HG03097 (cell line): ENCODE measurements around the gene PHYHIPL.

Experiments
- ATAC-seq: cut with Tn5 transposase; IDR thresholded peaks from one replicate; pipeline ENCODE4 v1.9.1; 2021; ENCODE audit not compliant: unreplicated experiment, low FRiP score

Gene PHYHIPL

GRCh38 chr10:59176241-59177030, at the start of gene PHYHIPL:
Gene PHYHIPL, plus strand, starts transcription at chr10:59176643. Its CDS starts 211 bp downstream, at chr10:59176854.
- no peak for ATAC-seq

- ATAC-seq = no peak
Observed at GRCh38 chr10:59126991-59127390, 49.5 kb upstream of the PHYHIPL start.

DNA sequence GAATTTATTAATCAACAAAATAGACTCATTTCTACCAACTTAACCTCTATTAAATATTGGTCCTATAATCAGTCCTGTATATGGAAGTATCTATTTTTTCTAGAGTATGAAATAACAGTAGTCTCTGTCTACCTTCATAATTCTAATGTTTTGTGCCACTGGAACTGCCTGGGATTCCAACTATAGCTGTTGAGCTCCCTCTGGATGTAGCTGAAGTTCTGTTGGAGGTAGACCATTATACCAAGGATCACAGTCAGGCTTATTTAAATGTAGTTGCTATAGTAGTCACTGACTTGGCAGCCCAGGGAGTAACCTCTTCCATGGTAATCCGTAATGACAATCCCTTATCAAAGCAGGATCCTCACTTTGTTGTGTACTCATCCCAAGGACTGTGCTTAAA, 48.5 kb upstream of the PHYHIPL start:
- ATAC-seq = no peak

DNA sequence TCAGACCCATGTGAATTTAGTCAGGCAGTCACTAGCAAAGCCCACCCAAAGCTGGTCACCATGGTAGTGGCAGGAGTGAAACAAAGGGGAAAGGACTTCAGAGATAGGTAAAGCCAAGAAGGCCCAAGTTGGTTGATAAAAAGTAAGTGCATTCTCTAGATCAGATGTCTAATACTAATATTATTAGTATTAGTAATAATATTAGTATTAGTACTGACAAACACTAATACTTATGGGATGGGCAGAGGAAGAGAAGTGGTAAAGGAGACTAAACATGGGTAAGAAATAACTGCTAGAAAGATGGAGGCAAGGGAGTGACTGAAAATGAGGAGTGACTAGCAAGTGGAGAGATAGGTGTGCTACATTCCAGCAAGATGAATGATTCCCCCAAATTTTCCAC, 46.6 kb upstream of the PHYHIPL start:
- no peak for ATAC-seq

DNA sequence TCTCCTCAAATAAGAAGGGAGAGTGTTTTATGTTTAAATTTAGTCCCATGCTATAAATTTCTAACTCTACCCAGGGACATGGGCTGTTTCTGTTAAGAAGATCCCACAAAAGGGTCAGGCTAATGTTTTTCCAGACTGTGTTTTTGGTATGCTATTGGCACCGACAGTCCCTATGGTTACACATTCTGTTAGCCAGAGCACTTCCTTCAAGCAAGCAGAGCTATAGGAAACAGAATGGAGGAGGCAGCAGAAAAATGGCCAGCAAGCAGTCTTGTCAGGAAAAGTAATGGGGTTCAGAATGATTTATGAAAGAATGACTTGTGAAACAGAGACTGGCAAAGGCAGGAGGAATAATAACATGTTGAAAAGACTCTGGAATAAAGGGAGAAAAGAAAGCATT, 44.8 kb upstream of the PHYHIPL start:
- ATAC-seq = no peak

- no peak for ATAC-seq
Observed at GRCh38 chr10:59133841-59134593, 42.4 kb upstream of the PHYHIPL start.

GRCh38 chr10:59134785-59135184, 41.7 kb upstream of the PHYHIPL start:
- no peak for ATAC-seq

DNA sequence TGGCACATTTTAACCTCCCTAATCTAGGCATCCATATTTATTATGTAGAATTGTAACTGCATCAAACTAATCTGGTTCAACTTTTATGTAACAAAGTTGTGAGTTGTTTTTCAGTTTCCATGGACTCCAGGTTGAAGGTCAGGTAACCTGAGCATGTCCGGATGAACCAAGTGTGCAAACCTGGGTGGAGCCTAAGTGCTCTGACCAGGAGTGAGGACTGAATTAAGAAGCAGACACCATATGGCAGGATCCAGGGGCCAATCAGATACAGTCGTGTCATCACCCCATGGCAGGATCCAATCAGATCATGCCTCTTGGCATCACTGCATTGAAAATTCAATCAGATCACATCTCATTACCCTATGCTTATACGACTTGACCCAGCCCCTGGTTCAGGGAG, 41.2 kb upstream of the PHYHIPL start:
- no peak for ATAC-seq

DNA sequence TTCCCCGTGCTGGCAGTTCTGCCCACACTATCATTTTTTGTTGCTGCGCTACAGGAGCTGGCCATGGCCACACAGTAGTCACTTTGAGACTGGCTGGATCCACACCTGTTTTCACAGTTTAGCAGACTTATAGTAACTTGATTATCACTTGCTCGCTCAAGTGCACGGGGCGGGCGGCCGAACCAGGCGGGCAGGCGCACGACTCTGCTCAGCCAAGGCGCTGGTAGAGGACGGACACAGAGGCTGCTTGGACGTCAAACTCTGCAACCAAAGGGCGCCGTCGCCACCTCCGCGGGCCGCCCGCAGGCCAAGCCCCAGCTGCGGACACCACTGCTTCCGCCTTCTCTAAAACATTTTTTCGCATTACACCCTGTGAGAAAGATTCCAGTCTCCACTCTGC, 38.4 kb upstream of the PHYHIPL start:
- ATAC-seq = no peak

DNA sequence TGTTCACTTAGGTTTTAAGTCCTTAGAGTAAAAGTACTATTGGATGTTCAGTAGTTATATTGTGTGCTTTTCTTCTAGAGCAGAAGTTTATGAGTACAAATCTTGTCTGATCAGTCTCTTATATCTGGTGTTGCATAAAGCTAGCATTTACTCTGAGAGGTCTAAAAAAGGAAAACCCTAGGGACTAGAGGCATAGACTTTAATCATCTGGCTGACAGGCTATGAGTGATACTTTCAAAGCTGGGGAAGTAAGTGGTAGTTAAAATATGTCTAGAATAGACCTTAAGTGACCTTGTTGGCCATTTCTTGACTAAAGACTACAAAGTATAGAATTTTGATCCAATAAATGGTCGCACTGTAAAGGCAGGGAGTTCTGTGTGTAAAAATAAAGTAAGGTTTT, 32.9 kb upstream of the PHYHIPL start:
- ATAC-seq = no peak

DNA sequence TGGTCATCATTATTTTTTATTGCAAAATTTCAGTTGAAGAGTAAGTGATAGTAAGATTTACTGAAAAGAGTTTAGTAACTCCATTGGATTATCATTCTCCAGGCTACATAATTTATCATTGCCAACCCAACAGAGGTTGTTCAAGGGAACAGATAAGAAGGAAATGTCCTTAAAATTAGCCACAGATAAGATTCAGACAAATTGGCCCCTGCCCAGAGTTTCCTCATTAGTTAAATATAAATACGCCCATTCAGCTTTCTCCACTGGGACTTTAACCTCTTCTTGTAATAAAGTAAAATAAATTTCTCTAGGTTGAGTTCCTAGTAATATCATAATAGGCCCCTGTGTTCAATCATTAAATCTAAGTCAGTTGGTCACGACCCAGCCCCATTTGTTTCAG, 27.7 kb upstream of the PHYHIPL start:
- no peak for ATAC-seq

- ATAC-seq = no peak
Observed at GRCh38 chr10:59155556-59155955, 20.9 kb upstream of the PHYHIPL start.

- ATAC-seq = no peak
Observed at GRCh38 chr10:59167512-59167911, 8.9 kb upstream of the PHYHIPL start.

DNA sequence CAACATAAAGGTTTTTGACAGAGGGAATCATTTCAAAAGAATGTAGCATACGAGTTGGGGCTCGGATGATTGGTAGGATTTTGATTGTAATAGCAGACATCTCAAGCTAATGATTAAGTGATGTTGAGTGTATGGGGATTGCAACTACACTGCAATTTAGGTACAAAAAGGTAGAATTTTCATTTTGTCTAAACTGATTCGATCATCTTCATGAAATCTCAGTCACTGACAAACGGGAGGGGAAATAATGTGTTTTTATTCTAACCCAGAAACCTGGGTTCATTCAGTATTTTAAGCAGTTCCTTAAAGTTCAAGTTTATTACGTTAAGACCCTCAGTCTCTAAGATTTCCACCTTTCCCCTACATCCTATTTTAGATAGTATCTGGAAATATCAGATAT, 3.9 kb upstream of the PHYHIPL start:
- ATAC-seq = no peak

DNA sequence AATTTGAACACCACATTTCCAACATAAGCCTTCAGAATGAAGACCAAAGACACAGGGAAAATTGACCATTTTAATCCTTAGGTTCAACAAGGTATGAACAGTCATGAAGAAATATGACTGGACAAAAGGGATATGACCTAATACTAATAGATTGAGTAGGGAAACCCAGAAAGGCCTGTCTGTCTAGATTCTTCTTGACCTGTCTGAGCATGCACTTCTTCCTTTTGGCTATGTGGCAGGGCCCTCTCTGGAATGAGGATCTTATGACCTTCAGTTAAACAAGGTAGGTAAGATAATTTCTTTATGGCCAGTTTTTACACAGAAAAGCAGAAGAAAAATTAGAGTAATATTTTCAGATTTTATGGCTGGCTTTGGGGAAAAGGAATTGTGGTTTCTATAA, 3.0 kb upstream of the PHYHIPL start:
- ATAC-seq = no peak

DNA sequence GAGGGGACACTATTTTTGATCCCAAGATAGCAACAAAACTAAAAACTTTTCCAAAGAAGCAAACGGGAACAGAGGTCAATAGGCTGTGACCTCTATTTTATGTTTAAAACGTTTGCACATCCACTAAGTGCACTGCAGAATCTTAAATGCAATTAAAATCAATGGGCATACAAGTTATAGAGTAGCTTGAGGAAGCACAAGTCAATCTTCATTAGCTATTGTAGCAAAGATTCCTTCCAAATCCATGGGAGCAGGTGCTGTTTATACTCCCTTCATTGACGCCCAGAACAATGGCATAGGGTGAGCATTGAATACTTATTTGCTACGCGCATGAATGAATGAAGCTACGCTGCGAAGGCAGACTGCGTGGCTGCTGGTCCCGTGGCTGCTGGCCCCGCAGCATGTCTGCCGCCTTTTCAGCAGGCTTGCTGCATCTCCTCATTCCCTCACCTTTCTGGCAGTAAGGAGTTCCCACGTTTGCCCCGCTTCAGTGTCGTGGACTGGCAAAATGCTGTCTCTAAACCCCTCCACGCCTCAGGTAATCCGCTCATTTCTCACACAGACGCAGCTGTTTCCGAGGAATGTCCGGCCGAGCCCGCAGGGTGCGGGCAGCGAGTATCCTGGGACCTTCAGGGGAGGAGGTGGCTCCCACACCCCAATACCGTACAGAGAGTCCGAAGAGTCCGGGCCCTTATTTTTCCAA, 754 bp upstream of the PHYHIPL start:
- ATAC-seq = no peak

- ATAC-seq = no peak
Observed at GRCh38 chr10:59177031-59177797, 771 bp downstream of the PHYHIPL start.

GRCh38 chr10:59177836-59178235, 1.4 kb downstream of the PHYHIPL start:
- ATAC-seq = no peak

DNA sequence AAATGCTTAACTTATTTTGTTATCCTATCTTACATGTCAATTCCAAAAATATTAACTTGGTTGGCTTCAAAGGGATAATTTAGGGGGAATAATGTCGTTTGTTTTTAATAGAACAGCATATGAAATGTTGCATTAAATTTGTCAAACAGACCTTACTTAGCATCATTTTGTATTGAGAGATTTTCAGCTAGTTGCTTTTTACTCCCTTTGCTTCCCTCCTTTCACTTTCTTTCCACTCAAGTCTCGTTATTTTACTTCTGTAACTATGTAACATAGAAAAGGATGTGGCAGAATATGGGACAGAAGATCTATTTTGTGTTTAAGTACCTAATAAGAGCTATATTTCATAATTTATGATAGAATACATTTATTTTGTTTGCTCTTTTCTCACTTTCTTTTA, 2.6 kb downstream of the PHYHIPL start:
- ATAC-seq = no peak

DNA sequence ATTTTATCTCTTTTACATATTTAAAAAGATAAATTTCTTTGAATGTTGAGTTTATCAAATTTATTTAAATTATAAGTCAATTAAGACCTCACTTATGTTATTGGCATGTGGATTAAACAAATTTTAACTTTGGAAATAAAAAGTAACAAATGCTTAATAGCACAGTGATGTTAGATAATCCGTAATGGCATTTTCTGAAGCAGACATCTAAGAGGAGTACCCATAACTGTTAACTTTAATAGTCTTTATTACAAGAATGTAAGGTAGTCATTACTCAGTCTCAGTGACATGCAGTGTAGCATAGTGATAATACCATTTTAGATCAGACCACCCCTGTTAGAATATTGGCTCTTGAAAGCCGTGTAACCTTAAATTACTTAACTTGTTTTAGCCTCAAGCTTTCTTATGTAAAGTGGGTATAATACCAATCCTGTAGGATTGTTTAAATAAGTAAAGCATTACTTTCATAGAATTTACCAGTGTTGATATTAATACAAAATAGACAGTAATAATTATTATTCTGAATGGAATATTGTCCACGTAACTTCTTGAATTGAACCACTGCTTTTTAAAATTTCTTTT, 4.3 kb downstream of the PHYHIPL start:
- ATAC-seq = no peak
